CD4-positive, alpha-beta T cell treated with Interleukin-4 for 1 hour (primary cell): ENCODE measurements around the gene CPEB1.

Experiments used
- DNase-seq, 2 donors: peaks; one replicate each; pipeline ENCODE4 v3.0.0-alpha.2; 2020 to 2022

The CPEB1 gene

GRCh38 chr15:82647045-82647834, at the start of gene CPEB1:
TSS of gene CPEB1 (minus strand) at chr15:82647363. CDS start at chr15:82628459, 18,904 bp downstream.
- peak in 1 of 2 donors; percentile 24 for DNase-seq

GRCh38 chr15:82692171-82692570, 45.0 kb upstream of the CPEB1 start:
- DNase-seq: no peak

- no peak for DNase-seq
These were observed 42.0 kb upstream of the CPEB1 start for GRCh38 chr15:82689147-82689546.

- no peak for DNase-seq
These were observed 41.5 kb upstream of the CPEB1 start for GRCh38 chr15:82688691-82689090.

GRCh38 chr15:82681371-82681770, 34.2 kb upstream of the CPEB1 start:
- no peak for DNase-seq

GRCh38 chr15:82680200-82681102, 33.3 kb upstream of the CPEB1 start:
- peak; percentile 87 for DNase-seq

- no peak for DNase-seq
These were observed 32.5 kb upstream of the CPEB1 start for GRCh38 chr15:82679626-82680199.

GRCh38 chr15:82677720-82678323, 30.7 kb upstream of the CPEB1 start:
- DNase-seq: no peak

- DNase-seq: no peak
These were observed 27.7 kb upstream of the CPEB1 start for GRCh38 chr15:82674873-82675272.

- DNase-seq: no peak
These were observed 23.5 kb upstream of the CPEB1 start for GRCh38 chr15:82670699-82671098.

- DNase-seq: no peak
These were observed 19.4 kb upstream of the CPEB1 start for GRCh38 chr15:82666606-82667005.

- DNase-seq: no peak
These were observed 16.9 kb upstream of the CPEB1 start for GRCh38 chr15:82664021-82664420.

- peak in 1 of 2 donors; percentile 18 for DNase-seq
These were observed 16.0 kb upstream of the CPEB1 start for GRCh38 chr15:82663186-82663600.

- no peak for DNase-seq
These were observed 15.5 kb upstream of the CPEB1 start for GRCh38 chr15:82662641-82663040.

- DNase-seq: no peak
These were observed 13.2 kb upstream of the CPEB1 start for GRCh38 chr15:82660378-82660777.

GRCh38 chr15:82656641-82657266, 9.6 kb upstream of the CPEB1 start:
- no peak for DNase-seq

GRCh38 chr15:82655606-82656005, 8.4 kb upstream of the CPEB1 start:
- DNase-seq: no peak

GRCh38 chr15:82653483-82654168, 6.5 kb upstream of the CPEB1 start:
- DNase-seq: no peak

GRCh38 chr15:82651708-82652107, 4.5 kb upstream of the CPEB1 start:
- no peak for DNase-seq

- no peak for DNase-seq
These were observed 3.0 kb upstream of the CPEB1 start for GRCh38 chr15:82650046-82650670.

- DNase-seq: no peak
These were observed 2.2 kb upstream of the CPEB1 start for GRCh38 chr15:82649226-82649999.
